Spleen (tissue), 3 donors: ENCODE results near the gene GAPVD1.

Experiments
- POLR2A ChIP-seq, 3 donors: fragments of 450-650 bp; IDR thresholded peaks; one replicate each; pipeline ENCODE4 v1.5.1; 2017; ENCODE audit warnings: antibody characterized with exemption in 3 of 3, mild to moderate bottlenecking in 1 of 3
- POLR2AphosphoS5 ChIP-seq, 3 donors: sonication (generic); formaldehyde crosslinking; IDR thresholded peaks; one replicate each; pipeline ENCODE4 v1.5.1; 2017; ENCODE audit warnings: antibody characterized with exemption in 3 of 3

- TF ChIP-seq POLR2A (IDR thresholded peaks at IDR 0.05): no peak
- TF ChIP-seq POLR2AphosphoS5 (IDR thresholded peaks at IDR 0.05): no peak
These were observed 117.6 kb downstream of the GAPVD1 start for GRCh38 chr9:125379208-125379607.
